Astrocyte of the spinal cord (primary cell): ENCODE results near the gene IRF8.

Experiments
- DNase-seq: peaks from one replicate; pipeline ENCODE4 v3.0.0; 2011; ENCODE audit warnings: low read depth, low spot score
- H3K4me3 ChIP-seq: 2 replicates; pipeline ENCODE4 v1.5.1; 2011; ENCODE audit warnings: low read depth, mild to moderate bottlenecking, low read length, moderate library complexity
- CTCF ChIP-seq: IDR thresholded peaks from 2 replicates; pipeline ENCODE4 v1.5.1; 2012; ENCODE audit warnings: low read depth, mild to moderate bottlenecking, low read length, inconsistent platforms
- in situ Hi-C: cut with HindIII; loops from 2 replicates; pipeline ENCODE4 v1.10.0; 2017; ENCODE audit warnings: low sequenced_read_pairs

IRF8 gene

GRCh38 chr16:85948616-85949265, 49.8 kb downstream of the IRF8 start:
- no peak overlapping the region for H3K4me3 ChIP-seq
- in situ Hi-C loops: no loop called here
- no peak for TF ChIP-seq CTCF
- DNase-seq: no peak

GRCh38 chr16:85950136-85950918, 51.4 kb downstream of the IRF8 start:
- in situ Hi-C loops: no loop called here
- no peak overlapping the region for H3K4me3 ChIP-seq
- no peak for DNase-seq
- TF ChIP-seq CTCF: no peak

- in situ Hi-C loops: no loop called here
- DNase-seq: no peak
- TF ChIP-seq CTCF: no peak
Measured at GRCh38 chr16:85952197-85952596, 53.2 kb downstream of the IRF8 start.

GRCh38 chr16:85952811-85953210, 53.8 kb downstream of the IRF8 start:
- no peak overlapping the region for H3K4me3 ChIP-seq
- DNase-seq: no peak
- in situ Hi-C loops: no loop called here
- no peak for TF ChIP-seq CTCF

More at GRCh38 chr16:85952197-85952596, 53.2 kb downstream of the IRF8 start:
- H3K4me3 ChIP-seq: no peak overlapping the region

GRCh38 chr16:85954927-85955519, 56.1 kb downstream of the IRF8 start:
- no peak for DNase-seq
- in situ Hi-C loops: no loop called here
- no peak for TF ChIP-seq CTCF
- H3K4me3 ChIP-seq: no peak overlapping the region

GRCh38 chr16:85955566-85955965, 56.6 kb downstream of the IRF8 start:
- H3K4me3 ChIP-seq: no peak overlapping the region
- no peak for DNase-seq
- in situ Hi-C loops: no loop called here
- no peak for TF ChIP-seq CTCF
